ENCODE results near the gene MED1.
"Not testable (repeated sequence)": the region's sequence is repeated elsewhere in the genome, so short reads cannot be mapped to it uniquely, and the experiment has no call there.

Gene MED1

GRCh38 chr17:39439868-39440267 is 11.2 kb downstream of the MED1 start:
- H3K18ac ChIP-seq (ENCODE audit: low read depth in 1 of 2, low read length in 2 of 2); H2AFZ ChIP-seq (ENCODE audit: low read depth, low read length): not testable (repeated sequence)

GRCh38 chr17:39429600-39429999 is 21.5 kb downstream of the MED1 start:
- H2AK5ac ChIP-seq (ENCODE audit: low read length, severe bottlenecking): no peak overlapping the region
- H3K36me3 ChIP-seq (ENCODE audit: control insufficient read depth in 1 of 2, insufficient read depth in 2 of 2, low read depth in 1 of 2, low read length in 2 of 2): peaks cover 58 to 79% of the 10 kb centered on the region in 2 experiments
- H3K4me3 ChIP-seq (ENCODE audit: insufficient read depth in 1 of 2, low read depth in 1 of 2, low read length in 2 of 2): no peak overlapping the region
- H3K14ac ChIP-seq (ENCODE audit: low read length in 2 of 2): no peak overlapping the region
- H3K9me3 ChIP-seq (ENCODE audit: control insufficient read depth, low read length): no peaks in the 10 kb centered on the region
- H2AFZ ChIP-seq (ENCODE audit: low read depth, low read length): no peak overlapping the region
- H3K4ac ChIP-seq (ENCODE audit: low read depth in 1 of 2, low read length in 2 of 2): no peak overlapping the region
- peaks cover 19% of the 10 kb centered on the region for H3K79me1 ChIP-seq (replicated peaks; ENCODE audit: low read length, poor library complexity, severe bottlenecking)
- H2BK5ac ChIP-seq (ENCODE audit: low read depth, low read length, poor library complexity, severe bottlenecking): no peak overlapping the region
- no peak overlapping the region for H2BK120ac ChIP-seq (ENCODE audit: low read depth, low read length)
- H3K4me2 ChIP-seq (ENCODE audit: low read length, poor library complexity, severe bottlenecking): no peak overlapping the region
- no peak overlapping the region for H4K8ac ChIP-seq (ENCODE audit: low read length)
- H4K91ac ChIP-seq (ENCODE audit: low read length): no peak overlapping the region
- H2BK12ac ChIP-seq (ENCODE audit: low read length in 2 of 2): no peak overlapping the region
- H3K18ac ChIP-seq (ENCODE audit: low read depth in 1 of 2, low read length in 2 of 2): no peak overlapping the region
- H2BK15ac ChIP-seq (ENCODE audit: low read depth, poor library complexity, severe bottlenecking): no peak overlapping the region
- WGBS: 100% methylated on average over 4 of the region's 4 CpGs
- DNase-seq: no peak
- H3K27ac ChIP-seq (ENCODE audit: low read length, poor library complexity, severe bottlenecking): no peak overlapping the region
- no peaks in the 10 kb centered on the region for H3K27me3 ChIP-seq (ENCODE audit: control insufficient read depth in 1 of 2, insufficient read depth in 1 of 2, low read length in 2 of 2)
- H3K23ac ChIP-seq (ENCODE audit: low read length in 2 of 2): no peak overlapping the region
- no peak overlapping the region for H3K9ac ChIP-seq (ENCODE audit: low read length)
- no peaks in the 10 kb centered on the region for H3K4me1 ChIP-seq (ENCODE audit: control insufficient read depth, insufficient read depth, low read depth, low read length)

More at GRCh38 chr17:39439868-39440267, 11.2 kb downstream of the MED1 start:
- DNase-seq; H3K4me3 ChIP-seq (ENCODE audit: insufficient read depth in 1 of 2, low read depth in 1 of 2, low read length in 2 of 2); H4K91ac ChIP-seq (ENCODE audit: low read length); H3K4ac ChIP-seq (ENCODE audit: low read depth in 1 of 2, low read length in 2 of 2); H3K27ac ChIP-seq (ENCODE audit: low read length, poor library complexity, severe bottlenecking); H3K14ac ChIP-seq (ENCODE audit: low read length in 2 of 2); H3K9ac ChIP-seq (ENCODE audit: low read length); H2BK15ac ChIP-seq (ENCODE audit: low read depth, poor library complexity, severe bottlenecking); H2BK5ac ChIP-seq (ENCODE audit: low read depth, low read length, poor library complexity, severe bottlenecking); H3K4me1 ChIP-seq (ENCODE audit: control insufficient read depth, insufficient read depth, low read depth, low read length); H3K9me3 ChIP-seq (ENCODE audit: control insufficient read depth, low read length); H2BK12ac ChIP-seq (ENCODE audit: low read length in 2 of 2); H3K23ac ChIP-seq (ENCODE audit: low read length in 2 of 2); H3K4me2 ChIP-seq (ENCODE audit: low read length, poor library complexity, severe bottlenecking); H4K8ac ChIP-seq (ENCODE audit: low read length); H3K27me3 ChIP-seq (ENCODE audit: control insufficient read depth in 1 of 2, insufficient read depth in 1 of 2, low read length in 2 of 2); H2BK120ac ChIP-seq (ENCODE audit: low read depth, low read length); H2AK5ac ChIP-seq (ENCODE audit: low read length, severe bottlenecking): not testable (repeated sequence)
- 100% methylated on average over 2 of the region's 2 CpGs for WGBS
- Histone ChIP-seq H3K79me1 (replicated peaks; ENCODE audit: low read length, poor library complexity, severe bottlenecking) (peaks cover 22% of the 10 kb centered on the region), H3K36me3 (ENCODE audit: control insufficient read depth in 1 of 2, insufficient read depth in 2 of 2, low read depth in 1 of 2, low read length in 2 of 2) (peaks cover 42 to 73% of the 10 kb centered on the region in 2 experiments)

- Histone ChIP-seq H4K91ac (ENCODE audit: low read length) (no peak overlapping the region), H3K18ac (ENCODE audit: low read depth in 1 of 2, low read length in 2 of 2) (no peak overlapping the region), H2AK5ac (ENCODE audit: low read length, severe bottlenecking) (no peak overlapping the region), H2BK12ac (ENCODE audit: low read length in 2 of 2) (no peak overlapping the region), H3K9me3 (ENCODE audit: control insufficient read depth, low read length) (no peaks in the 10 kb centered on the region), H3K9ac (ENCODE audit: low read length) (no peak overlapping the region), H3K4me3 (ENCODE audit: insufficient read depth in 1 of 2, low read depth in 1 of 2, low read length in 2 of 2) (no peak overlapping the region), H3K4me1 (ENCODE audit: control insufficient read depth, insufficient read depth, low read depth, low read length) (no peaks in the 10 kb centered on the region), H2BK5ac (ENCODE audit: low read depth, low read length, poor library complexity, severe bottlenecking) (no peak overlapping the region), H3K14ac (ENCODE audit: low read length in 2 of 2) (no peak overlapping the region), H3K36me3 (ENCODE audit: control insufficient read depth in 1 of 2, insufficient read depth in 2 of 2, low read depth in 1 of 2, low read length in 2 of 2) (peaks cover 55 to 77% of the 10 kb centered on the region in 2 experiments), H3K4ac (ENCODE audit: low read depth in 1 of 2, low read length in 2 of 2) (no peak overlapping the region), H3K4me2 (ENCODE audit: low read length, poor library complexity, severe bottlenecking) (no peak overlapping the region), H2AFZ (ENCODE audit: low read depth, low read length) (no peak overlapping the region), H3K79me1 (replicated peaks; ENCODE audit: low read length, poor library complexity, severe bottlenecking) (peaks cover 20% of the 10 kb centered on the region), H4K8ac (ENCODE audit: low read length) (no peak overlapping the region), H2BK15ac (ENCODE audit: low read depth, poor library complexity, severe bottlenecking) (no peak overlapping the region), H2BK120ac (ENCODE audit: low read depth, low read length) (no peak overlapping the region), H3K27ac (ENCODE audit: low read length, poor library complexity, severe bottlenecking) (no peak overlapping the region), H3K23ac (ENCODE audit: low read length in 2 of 2) (no peak overlapping the region), H3K27me3 (ENCODE audit: control insufficient read depth in 1 of 2, insufficient read depth in 1 of 2, low read length in 2 of 2) (no peaks in the 10 kb centered on the region)
- no CpG with 5 or more reads among the region's 1 CpG for WGBS
- DNase-seq: no peak
These were observed 34.9 kb downstream of the MED1 start for GRCh38 chr17:39416141-39416540.

- no peak overlapping the region for H3K27ac ChIP-seq (ENCODE audit: low read length, poor library complexity, severe bottlenecking)
- no peak overlapping the region for H3K4me2 ChIP-seq (ENCODE audit: low read length, poor library complexity, severe bottlenecking)
- H3K36me3 ChIP-seq (ENCODE audit: control insufficient read depth in 1 of 2, insufficient read depth in 2 of 2, low read depth in 1 of 2, low read length in 2 of 2): peaks cover 54 to 83% of the 10 kb centered on the region in 2 experiments
- no peak overlapping the region for H2BK120ac ChIP-seq (ENCODE audit: low read depth, low read length)
- H3K23ac ChIP-seq (ENCODE audit: low read length in 2 of 2): no peak overlapping the region
- H2BK15ac ChIP-seq (ENCODE audit: low read depth, poor library complexity, severe bottlenecking): no peak overlapping the region
- H3K14ac ChIP-seq (ENCODE audit: low read length in 2 of 2): no peak overlapping the region
- no peak overlapping the region for H4K91ac ChIP-seq (ENCODE audit: low read length)
- no peaks in the 10 kb centered on the region for H3K4me1 ChIP-seq (ENCODE audit: control insufficient read depth, insufficient read depth, low read depth, low read length)
- no peak overlapping the region for H2BK5ac ChIP-seq (ENCODE audit: low read depth, low read length, poor library complexity, severe bottlenecking)
- H2AK5ac ChIP-seq (ENCODE audit: low read length, severe bottlenecking): no peak overlapping the region
- H2BK12ac ChIP-seq (ENCODE audit: low read length in 2 of 2): no peak overlapping the region
- no peaks in the 10 kb centered on the region for H3K27me3 ChIP-seq (ENCODE audit: control insufficient read depth in 1 of 2, insufficient read depth in 1 of 2, low read length in 2 of 2)
- H3K18ac ChIP-seq (ENCODE audit: low read depth in 1 of 2, low read length in 2 of 2): no peak overlapping the region
- no peak overlapping the region for H3K4ac ChIP-seq (ENCODE audit: low read depth in 1 of 2, low read length in 2 of 2)
- H3K9ac ChIP-seq (ENCODE audit: low read length): no peak overlapping the region
- H4K8ac ChIP-seq (ENCODE audit: low read length): no peak overlapping the region
- H3K4me3 ChIP-seq (ENCODE audit: insufficient read depth in 1 of 2, low read depth in 1 of 2, low read length in 2 of 2): no peak overlapping the region
- DNase-seq: no peak
- H3K9me3 ChIP-seq (ENCODE audit: control insufficient read depth, low read length): no peaks in the 10 kb centered on the region
- WGBS: over 99% methylated on average over 13 of the region's 13 CpGs
- H3K79me1 ChIP-seq (replicated peaks; ENCODE audit: low read length, poor library complexity, severe bottlenecking): peaks cover 37% of the 10 kb centered on the region
- no peak overlapping the region for H2AFZ ChIP-seq (ENCODE audit: low read depth, low read length)
These were observed 40.8 kb downstream of the MED1 start for GRCh38 chr17:39410279-39410678.
